Measurements from ENCODE around the gene LAMA1. TPM values are rescaled to one million over a fixed set of nuclear protein-coding genes. Genes with fewer than 3 reads are reported as not detected.

Gene LAMA1
- total RNA-seq, 2 donors from 2014 or later: not detected

DNA sequence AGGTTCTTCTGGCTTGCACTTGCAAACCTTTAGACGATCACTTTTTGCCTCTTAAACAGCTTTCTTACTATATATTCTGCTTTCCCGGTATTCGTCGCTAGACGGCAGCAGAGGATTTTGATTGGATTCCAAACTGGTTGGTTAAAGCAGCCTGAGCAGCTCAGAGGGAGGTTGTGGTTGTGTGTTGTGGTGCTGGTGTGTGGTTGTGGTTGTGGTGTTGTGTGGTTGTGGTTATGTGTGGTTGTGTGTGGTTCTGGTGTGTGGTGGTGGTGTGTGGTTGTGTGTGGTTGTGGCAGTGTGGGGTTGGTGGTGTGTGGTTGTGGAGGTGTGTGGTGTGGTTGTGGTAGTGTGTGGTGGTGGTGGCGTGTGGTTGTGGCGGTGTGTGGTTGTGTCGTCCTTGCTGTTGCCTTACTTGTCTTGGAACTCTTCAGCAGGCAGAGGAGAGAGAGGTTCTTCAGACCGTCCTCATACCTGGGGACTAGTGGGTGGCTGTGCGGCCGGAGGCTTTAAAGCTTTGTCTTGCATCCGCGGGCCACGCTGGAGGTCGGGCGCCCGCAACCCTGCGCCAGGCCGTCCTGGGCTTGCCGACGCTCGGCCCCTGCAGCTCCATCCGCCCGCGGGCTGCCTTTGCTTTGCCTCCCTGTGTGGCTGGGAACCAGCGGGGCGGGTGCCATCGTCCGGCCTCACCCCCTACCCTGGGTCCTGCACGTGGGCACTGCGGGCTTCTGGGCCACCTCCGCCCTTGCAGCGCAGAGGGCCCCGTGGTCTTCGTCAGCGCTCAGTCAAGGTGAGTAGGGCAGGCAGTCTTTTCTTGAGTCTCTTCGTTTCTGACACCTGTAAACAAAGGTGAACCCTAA lies 197.3 kb downstream of the LAMA1 start:
- no peak overlapping the region for H3K27ac Mint-ChIP-seq
- peaks cover 14% of the 10 kb centered on the region for H3K9me3 Mint-ChIP-seq
- no peak overlapping the region for H3K4me3 Mint-ChIP-seq
- H3K36me3 Mint-ChIP-seq (ENCODE audit: low read depth): no peaks in the 10 kb centered on the region
- peaks cover 3% of the 10 kb centered on the region for H3K27me3 Mint-ChIP-seq
- ATAC-seq (replicated peaks): no peak
- H3K4me1 Mint-ChIP-seq: peaks cover 5% of the 10 kb centered on the region

DNA sequence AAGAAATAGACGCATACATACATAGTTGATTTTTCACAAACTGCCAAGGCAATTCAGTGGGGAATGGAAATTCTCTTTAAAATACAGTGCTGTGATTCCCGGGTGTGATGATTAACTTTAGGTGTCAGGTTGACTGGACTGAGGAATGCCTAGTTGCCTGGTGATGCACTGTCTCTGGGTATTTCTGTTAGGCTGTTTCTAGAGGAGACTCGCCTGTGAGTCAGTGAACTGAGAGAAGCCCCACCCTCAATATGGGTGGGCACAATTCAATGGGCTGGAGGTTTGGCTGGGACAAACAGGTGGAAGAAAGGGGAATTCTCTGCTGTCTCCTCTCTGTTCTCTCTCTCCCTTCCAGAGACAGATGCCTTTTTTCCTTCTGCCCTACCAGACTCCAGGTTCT lies 200.5 kb downstream of the LAMA1 start:
- H3K36me3 Mint-ChIP-seq (ENCODE audit: low read depth): no peaks in the 10 kb centered on the region
- H3K4me1 Mint-ChIP-seq: peaks cover 5% of the 10 kb centered on the region
- no peak overlapping the region for H3K4me3 Mint-ChIP-seq
- H3K27ac Mint-ChIP-seq: no peak overlapping the region
- ATAC-seq (replicated peaks): no peak
- peaks cover 3% of the 10 kb centered on the region for H3K27me3 Mint-ChIP-seq
- peaks cover 5% of the 10 kb centered on the region for H3K9me3 Mint-ChIP-seq

DNA sequence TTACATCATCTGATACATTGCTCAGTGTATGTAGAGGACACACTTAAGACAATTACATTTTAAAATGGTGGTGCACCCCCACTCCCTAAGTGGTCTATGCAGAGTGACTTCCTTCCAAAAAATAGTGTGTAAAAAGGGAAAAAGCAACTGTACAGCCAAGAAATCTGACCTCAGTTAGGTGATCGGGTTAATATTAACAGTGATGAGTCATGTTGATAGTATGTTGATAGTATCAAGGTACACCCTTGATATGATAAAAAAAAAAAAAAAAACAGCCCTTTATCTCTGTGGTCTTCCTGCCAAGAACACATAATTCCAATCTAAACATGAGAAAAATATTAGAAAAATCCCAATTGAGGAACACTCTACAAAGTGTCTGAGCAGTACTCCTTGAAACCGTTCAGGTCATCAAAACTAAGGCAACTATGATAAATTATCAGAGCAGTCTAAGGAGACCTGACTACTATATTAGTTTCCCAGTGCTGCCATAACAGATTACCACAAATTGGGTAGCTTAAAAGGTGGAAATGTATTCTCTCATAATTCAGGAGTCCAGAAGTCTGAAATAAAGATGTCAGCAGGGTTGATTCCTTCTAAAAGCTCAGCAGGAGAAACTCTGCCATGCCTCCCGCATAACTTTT lies 216.2 kb downstream of the LAMA1 start:
- Mint-ChIP-seq H3K9me3 (peaks cover 12% of the 10 kb centered on the region), H3K36me3 (ENCODE audit: low read depth) (no peaks in the 10 kb centered on the region), H3K27me3 (no peaks in the 10 kb centered on the region), H3K4me1 (no peaks in the 10 kb centered on the region), H3K4me3 (no peak overlapping the region), H3K27ac (no peak overlapping the region)
- ATAC-seq (replicated peaks): no peak

DNA sequence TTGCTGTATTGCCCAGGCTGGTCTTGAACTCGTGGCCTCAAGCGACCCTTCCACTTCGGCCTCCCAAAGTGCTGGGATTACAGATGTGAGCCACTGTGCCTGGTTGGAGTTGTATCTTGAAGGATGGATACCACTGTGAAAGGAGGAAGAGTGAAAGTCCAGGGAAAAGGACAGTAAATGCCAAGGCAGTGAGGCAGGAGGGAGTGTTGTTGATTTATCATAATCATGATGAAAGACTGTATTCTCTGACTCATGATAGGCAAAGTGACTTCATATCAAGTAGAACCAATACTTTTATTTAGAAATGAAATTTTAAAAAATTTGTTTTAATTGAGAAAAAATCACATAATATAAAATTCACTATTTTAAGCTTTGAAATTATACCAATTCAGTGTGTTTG lies 225.8 kb downstream of the LAMA1 start:
- no peaks in the 10 kb centered on the region for H3K36me3 Mint-ChIP-seq (ENCODE audit: low read depth)
- H3K27me3 Mint-ChIP-seq: no peaks in the 10 kb centered on the region
- no peak overlapping the region for H3K4me3 Mint-ChIP-seq
- no peaks in the 10 kb centered on the region for H3K9me3 Mint-ChIP-seq
- H3K27ac Mint-ChIP-seq: no peak overlapping the region
- H3K4me1 Mint-ChIP-seq: no peaks in the 10 kb centered on the region
- no peak for ATAC-seq (replicated peaks)

Other genes with a start within 250 kb of the LAMA1 start
- not detected for gene LRRC30, start 113.3 kb upstream of the LAMA1 start, total RNA-seq

Data from activated T-helper 17 cell treated with anti-CD3 and anti-CD28 coated beads, Interleukin-2, amount 50 U/mL, for 72 hours (primary cell).